HepG2 (cell line): ENCODE data around the gene KLHL21. TPM values are rescaled to one million over a fixed set of nuclear protein-coding genes. Genes with fewer than 3 reads are reported as not detected.

ENCODE experiments used
- AKAP8 ChIP-seq: sonication (generic); formaldehyde crosslinking; IDR thresholded peaks from 2 replicates; pipeline ENCODE4 v1.5.1; 2020; ENCODE audit warnings: mild to moderate bottlenecking, missing genetic modification reagents
- CHD4 ChIP-seq: fragments of 200-600 bp; sonication (generic); IDR thresholded peaks from 2 replicates; pipeline ENCODE4 v1.7.0; 2017; ENCODE audit warnings: mild to moderate bottlenecking, low read length, borderline replicate concordance
- FLYWCH1 ChIP-seq: sonication (generic); formaldehyde crosslinking; IDR thresholded peaks from 2 replicates; pipeline ENCODE4 v1.8.1; 2023; ENCODE audit warnings: mild to moderate bottlenecking, missing genetic modification reagents
- HNRNPLL ChIP-seq: fragments of 200-400 bp; formaldehyde crosslinking; IDR thresholded peaks from 2 replicates; pipeline ENCODE4 v1.6.1; 2017; ENCODE audit warnings: mild to moderate bottlenecking, low read depth, low read length; ENCODE audit not compliant: poor library complexity, severe bottlenecking
- HOXA9 ChIP-seq: sonication (generic); formaldehyde crosslinking; IDR thresholded peaks from 2 replicates; pipeline ENCODE4 v1.8.1; 2022; ENCODE audit warnings: missing genetic modification reagents, mild to moderate bottlenecking, moderate library complexity, borderline replicate concordance
- IKZF1 ChIP-seq: fragments of 450-650 bp; IDR thresholded peaks from 2 replicates; pipeline ENCODE4 v1.7.1; 2016
- KDM4B ChIP-seq: sonication (generic); formaldehyde crosslinking; IDR thresholded peaks from 2 replicates; pipeline ENCODE4 v1.4.0; 2020; ENCODE audit warnings: missing genetic modification reagents
- NCOR1 ChIP-seq: fragments of 200-600 bp; sonication (generic); IDR thresholded peaks from 2 replicates; pipeline ENCODE4 v1.7.0; 2017; ENCODE audit warnings: antibody characterized with exemption, low read length, borderline replicate concordance
- RBFOX2 ChIP-seq: fragments of 200-400 bp; formaldehyde crosslinking; IDR thresholded peaks from 2 replicates; pipeline ENCODE4 v1.6.1; 2017; ENCODE audit warnings: low read depth, mild to moderate bottlenecking, low read length
- RORA ChIP-seq: sonication (generic); formaldehyde crosslinking; IDR thresholded peaks from 2 replicates; pipeline ENCODE4 v1.5.0; 2020; ENCODE audit warnings: mild to moderate bottlenecking, missing genetic modification reagents, moderate library complexity
- SIN3A ChIP-seq: IDR thresholded peaks from 2 replicates; pipeline ENCODE4 v1.6.1; 2011; ENCODE audit warnings: low read depth, mild to moderate bottlenecking, control low read depth, low read length, borderline replicate concordance
- SMYD3 ChIP-seq: sonication (generic); formaldehyde crosslinking; IDR thresholded peaks from 2 replicates; pipeline ENCODE4 v1.8.1; 2023; ENCODE audit warnings: mild to moderate bottlenecking, missing genetic modification reagents
- SRSF1 ChIP-seq: fragments of 200-400 bp; formaldehyde crosslinking; optimal IDR thresholded peaks from 2 replicates; pipeline ENCODE3; 2017; ENCODE audit warnings: mild to moderate bottlenecking, low read depth, low read length, moderate library complexity
- XBP1 ChIP-seq: sonication (generic); formaldehyde crosslinking; IDR thresholded peaks from 2 replicates; pipeline ENCODE4 v1.5.0; 2020; ENCODE audit warnings: missing genetic modification reagents
- ZBTB3 ChIP-seq: sonication (generic); formaldehyde crosslinking; IDR thresholded peaks from 2 replicates; pipeline ENCODE4 v1.4.0; 2020; ENCODE audit warnings: low read depth, mild to moderate bottlenecking, moderate library complexity, missing genetic modification reagents, borderline replicate concordance
- ZNF17 ChIP-seq: sonication (generic); formaldehyde crosslinking; IDR thresholded peaks from 2 replicates; pipeline ENCODE4 v1.5.0; 2020; ENCODE audit warnings: mild to moderate bottlenecking, missing genetic modification reagents
- ZNF207 ChIP-seq: fragments of 450-650 bp; IDR thresholded peaks from 2 replicates; pipeline ENCODE4 v1.6.1; 2016; ENCODE audit warnings: antibody characterized with exemption, borderline replicate concordance
- ZNF431 ChIP-seq: sonication (generic); formaldehyde crosslinking; IDR thresholded peaks from 2 replicates; pipeline ENCODE4 v1.9.0; 2022; ENCODE audit warnings: missing genetic modification reagents, low read depth, mild to moderate bottlenecking, borderline replicate concordance
- ZNF468 ChIP-seq: sonication (generic); formaldehyde crosslinking; IDR thresholded peaks from 2 replicates; pipeline ENCODE4 v1.8.0; 2022; ENCODE audit warnings: mild to moderate bottlenecking, moderate library complexity, missing genetic modification reagents
- ZNF549 ChIP-seq: sonication (generic); formaldehyde crosslinking; IDR thresholded peaks from 2 replicates; pipeline ENCODE4 v1.5.0; 2020; ENCODE audit warnings: missing genetic modification reagents
- ZNF678 ChIP-seq: sonication (generic); formaldehyde crosslinking; IDR thresholded peaks from 2 replicates; pipeline ENCODE4 v1.4.0; 2020; ENCODE audit warnings: mild to moderate bottlenecking, missing genetic modification reagents
- ZSCAN31 ChIP-seq: sonication (generic); formaldehyde crosslinking; IDR thresholded peaks from 2 replicates; pipeline ENCODE4 v1.5.0; 2020; ENCODE audit warnings: low read depth, mild to moderate bottlenecking, missing genetic modification reagents
- polyA plus RNA-seq, 8 experiments: library from polyadenylated mRNA; depleted of rRNA in 3 of 8; stranded (reverse) in 7 of 8; unstranded in 1 of 8; fragments of >200 nt; fragmentation: Illumina TruSeq in 4 of 8; extraction: Trizol in 4 of 8; gene quantifications; 2 replicates each; pipeline versions ENCODE4 v1.2.1 to v1.2.3, GENCODE V29; 2011 to 2016; ENCODE audit warnings: low read depth in 4 of 8, missing spikeins in 1 of 8, mixed read lengths in 1 of 8; ENCODE audit not compliant: insufficient read depth in 1 of 8
- total RNA-seq, 5 experiments: library from RNA; depleted of rRNA; stranded (reverse); fragments of >200 nt; fragmentation: Illumina TruSeq; extraction: Trizol; gene quantifications; 2 replicates each; pipeline ENCODE4 v1.2.3, GENCODE V29; 2016; ENCODE audit warnings: low read depth in 1 of 5
- TF ChIP-seq, protein P1 (sequence below): IDR thresholded peaks from 2 replicates; pipeline ENCODE4 v1.6.1; 2012; ENCODE audit warnings: inconsistent platforms
- TF ChIP-seq, protein P2 (sequence below): sonication (generic); formaldehyde crosslinking; IDR thresholded peaks from 2 replicates; pipeline ENCODE4 v1.8.0; 2022; ENCODE audit warnings: mild to moderate bottlenecking, missing genetic modification reagents
- TF ChIP-seq, protein P3 (sequence below): IDR thresholded peaks from 2 replicates; pipeline ENCODE4 v1.6.1; 2016
- TF ChIP-seq, protein P4 (sequence below): sonication (generic); formaldehyde crosslinking; conservative IDR thresholded peaks from 2 replicates; pipeline ENCODE4 v1.4.0; 2020; ENCODE audit warnings: missing genetic modification reagents
- TF ChIP-seq, protein P5 (sequence below): IDR thresholded peaks from 2 replicates; pipeline ENCODE4 v1.6.1; 2016; ENCODE audit warnings: missing compliant biosample characterization, missing genetic modification reagents, borderline replicate concordance

The KLHL21 gene
- total and polyA plus RNA-seq, 2 of the 13 experiments (the other 11 are each of a cell fraction or from before 2014, with no cell fraction given) = 14.8 to 25.0 TPM

DNA sequence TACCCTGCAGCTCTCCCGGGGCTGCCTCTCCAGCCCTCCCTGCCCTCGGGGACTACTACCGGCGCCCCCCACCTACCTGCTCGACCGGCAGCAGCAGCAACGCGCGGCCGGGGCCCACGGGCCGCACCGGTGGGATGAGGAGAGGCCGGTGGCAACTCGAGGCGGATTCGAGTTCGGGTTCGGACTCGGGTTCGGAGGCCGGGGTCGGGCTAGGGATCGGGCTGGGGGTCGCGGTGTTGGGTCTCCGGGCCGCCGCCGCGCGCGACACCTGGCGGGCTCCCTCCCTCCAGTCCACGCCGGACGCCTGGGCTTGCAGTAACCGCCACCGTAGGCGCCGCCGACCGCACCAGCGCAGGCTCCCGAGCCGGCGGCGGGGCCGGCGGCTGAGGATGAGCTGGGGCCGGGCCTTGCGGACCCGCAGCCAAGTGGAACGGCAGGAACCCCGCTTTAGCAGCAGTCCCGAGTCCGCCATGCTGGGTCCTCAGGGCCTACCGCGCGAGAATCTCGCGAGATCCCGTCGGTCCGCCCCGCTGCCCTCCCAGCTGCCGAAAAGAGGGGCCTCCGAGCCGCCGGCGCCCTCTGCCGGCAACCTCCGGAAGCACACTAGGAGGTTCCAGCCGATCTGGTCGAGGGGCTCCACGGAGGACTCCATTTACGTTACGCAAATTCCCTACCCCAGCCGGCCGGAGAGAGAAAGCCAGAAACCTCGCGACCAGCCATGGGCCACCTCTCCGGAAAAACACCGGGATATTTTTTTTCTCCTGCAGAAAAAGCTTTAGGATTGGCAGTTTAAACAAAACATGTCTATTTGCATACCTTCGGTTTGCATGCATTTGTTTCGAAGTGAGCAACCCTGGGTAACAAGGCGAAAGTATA lies 48.4 kb downstream of the KLHL21 start, which contains the start of gene NOL9 (continued):
- TF ChIP-seq NCOR1 (no peak), RORA (CRISPR knock-in tag) (no peak), KDM4B (0 out of 2 replicates have a peak, but pooled peaks have one; percentile 65), ZNF549 (CRISPR knock-in tag) (no peak), HNRNPLL (peak; percentile 98), ZNF678 (CRISPR knock-in tag) (no peak), ZNF431 (no peak), ZSCAN31 (CRISPR knock-in tag) (peak; percentile 70; the same call in 1 of the 2 replicates), IKZF1 (no peak), ZNF17 (CRISPR knock-in tag) (no peak), XBP1 (CRISPR knock-in tag) (no peak), SIN3A (peak; percentile 84; the same call in 1 of the 2 replicates), AKAP8 (CRISPR knock-in tag) (peak; percentile 80; the same call in 1 of the 2 replicates), HOXA9 (CRISPR knock-in tag) (no peak), RBFOX2 (peak; percentile 91), CHD4 (no peak), SMYD3 (CRISPR knock-in tag) (no peak), ZNF207 (no peak), FLYWCH1 (CRISPR knock-in tag) (0 out of 2 replicates have a peak, but pooled peaks have one; percentile 62), SRSF1 (peak; percentile 35), ZBTB3 (CRISPR knock-in tag) (no peak), ZNF468 (CRISPR knock-in tag) (no peak)
- TF ChIP-seq, protein P1, sequence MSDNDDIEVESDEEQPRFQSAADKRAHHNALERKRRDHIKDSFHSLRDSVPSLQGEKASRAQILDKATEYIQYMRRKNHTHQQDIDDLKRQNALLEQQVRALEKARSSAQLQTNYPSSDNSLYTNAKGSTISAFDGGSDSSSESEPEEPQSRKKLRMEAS = peak; percentile 75
- TF ChIP-seq, protein P2, sequence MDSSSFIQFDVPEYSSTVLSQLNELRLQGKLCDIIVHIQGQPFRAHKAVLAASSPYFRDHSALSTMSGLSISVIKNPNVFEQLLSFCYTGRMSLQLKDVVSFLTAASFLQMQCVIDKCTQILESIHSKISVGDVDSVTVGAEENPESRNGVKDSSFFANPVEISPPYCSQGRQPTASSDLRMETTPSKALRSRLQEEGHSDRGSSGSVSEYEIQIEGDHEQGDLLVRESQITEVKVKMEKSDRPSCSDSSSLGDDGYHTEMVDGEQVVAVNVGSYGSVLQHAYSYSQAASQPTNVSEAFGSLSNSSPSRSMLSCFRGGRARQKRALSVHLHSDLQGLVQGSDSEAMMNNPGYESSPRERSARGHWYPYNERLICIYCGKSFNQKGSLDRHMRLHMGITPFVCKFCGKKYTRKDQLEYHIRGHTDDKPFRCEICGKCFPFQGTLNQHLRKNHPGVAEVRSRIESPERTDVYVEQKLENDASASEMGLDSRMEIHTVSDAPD (CRISPR knock-in tag) = 0 out of 2 replicates have a peak, but pooled peaks have one; percentile 43
- TF ChIP-seq, protein P3, sequence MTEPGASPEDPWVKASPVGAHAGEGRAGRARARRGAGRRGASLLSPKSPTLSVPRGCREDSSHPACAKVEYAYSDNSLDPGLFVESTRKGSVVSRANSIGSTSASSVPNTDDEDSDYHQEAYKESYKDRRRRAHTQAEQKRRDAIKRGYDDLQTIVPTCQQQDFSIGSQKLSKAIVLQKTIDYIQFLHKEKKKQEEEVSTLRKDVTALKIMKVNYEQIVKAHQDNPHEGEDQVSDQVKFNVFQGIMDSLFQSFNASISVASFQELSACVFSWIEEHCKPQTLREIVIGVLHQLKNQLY (CRISPR knock-in tag) = no peak
- TF ChIP-seq, protein P4, sequence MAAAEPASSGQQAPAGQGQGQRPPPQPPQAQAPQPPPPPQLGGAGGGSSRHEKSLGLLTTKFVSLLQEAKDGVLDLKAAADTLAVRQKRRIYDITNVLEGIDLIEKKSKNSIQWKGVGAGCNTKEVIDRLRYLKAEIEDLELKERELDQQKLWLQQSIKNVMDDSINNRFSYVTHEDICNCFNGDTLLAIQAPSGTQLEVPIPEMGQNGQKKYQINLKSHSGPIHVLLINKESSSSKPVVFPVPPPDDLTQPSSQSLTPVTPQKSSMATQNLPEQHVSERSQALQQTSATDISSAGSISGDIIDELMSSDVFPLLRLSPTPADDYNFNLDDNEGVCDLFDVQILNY (CRISPR knock-in tag) = no peak; the same call in 1 of the 2 replicates
- TF ChIP-seq, protein P5, sequence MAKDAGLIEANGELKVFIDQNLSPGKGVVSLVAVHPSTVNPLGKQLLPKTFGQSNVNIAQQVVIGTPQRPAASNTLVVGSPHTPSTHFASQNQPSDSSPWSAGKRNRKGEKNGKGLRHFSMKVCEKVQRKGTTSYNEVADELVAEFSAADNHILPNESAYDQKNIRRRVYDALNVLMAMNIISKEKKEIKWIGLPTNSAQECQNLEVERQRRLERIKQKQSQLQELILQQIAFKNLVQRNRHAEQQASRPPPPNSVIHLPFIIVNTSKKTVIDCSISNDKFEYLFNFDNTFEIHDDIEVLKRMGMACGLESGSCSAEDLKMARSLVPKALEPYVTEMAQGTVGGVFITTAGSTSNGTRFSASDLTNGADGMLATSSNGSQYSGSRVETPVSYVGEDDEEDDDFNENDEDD (CRISPR knock-in tag) = peak; percentile 38; the same call in 1 of the 2 replicates
